LoVo (cell line): ENCODE measurements around the gene CFH.
"Not testable (repeated sequence)": the region's sequence is repeated elsewhere in the genome, so short reads cannot be mapped to it uniquely, and the experiment has no call there.

Experiments
- DNase-seq: peaks from one replicate; pipeline ENCODE4 v3.0.0-alpha.2; 2016; ENCODE audit warnings: low spot score

CFH gene

DNA sequence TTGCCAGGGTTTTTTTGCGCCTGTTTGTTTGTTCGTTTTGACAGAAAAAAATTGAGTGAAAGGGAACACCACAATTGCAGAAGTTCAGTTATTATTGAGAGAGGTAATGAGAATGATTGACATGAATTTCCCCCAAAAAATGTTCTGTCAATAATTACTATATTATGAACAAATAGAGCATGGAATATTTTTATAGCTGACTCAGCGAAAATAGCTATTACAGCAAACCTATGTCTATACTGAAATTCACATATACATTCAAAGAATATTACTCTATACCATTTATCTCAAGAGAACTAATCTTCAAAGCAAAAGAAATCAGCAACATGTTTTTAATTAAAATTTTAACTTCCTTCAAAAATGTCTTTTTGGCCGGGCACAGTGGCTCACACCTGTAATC is 118.0 kb downstream of the CFH start:
- not testable (repeated sequence) for DNase-seq

- DNase-seq = no peak
These were observed 121.9 kb downstream of the CFH start for GRCh38 chr1:196773713-196774112.

- no peak for DNase-seq
These were observed 122.3 kb downstream of the CFH start for GRCh38 chr1:196774175-196774574.

DNA sequence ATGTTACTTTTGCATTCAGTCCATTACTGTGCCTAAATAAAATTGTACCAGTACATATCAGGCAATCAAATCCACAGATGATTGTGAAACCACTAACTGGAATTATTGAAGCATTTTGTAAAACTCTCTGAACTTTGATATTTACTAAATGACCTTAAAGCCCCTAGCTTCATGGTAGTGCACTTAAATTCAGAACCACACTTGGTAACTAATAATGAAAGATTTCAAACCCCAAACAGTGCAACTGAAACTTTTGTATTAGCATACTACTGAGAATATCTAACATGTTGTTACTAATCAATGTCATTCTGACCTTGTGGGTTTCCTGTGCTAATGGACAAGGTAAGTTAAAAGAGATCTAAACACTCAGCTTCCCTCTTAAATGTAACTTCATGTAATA is 122.8 kb downstream of the CFH start, which contains the start of gene CFHR3:
TSS of gene CFHR3 (plus strand) at position 238 of the 400 bp plus-strand sequence. CDS start at position 285, 47 bp downstream.
- no peak for DNase-seq

GRCh38 chr1:196777603-196778002 is 125.8 kb downstream of the CFH start:
- no peak for DNase-seq

- no peak for DNase-seq
These were observed 127.2 kb downstream of the CFH start for GRCh38 chr1:196779093-196779492.

DNA sequence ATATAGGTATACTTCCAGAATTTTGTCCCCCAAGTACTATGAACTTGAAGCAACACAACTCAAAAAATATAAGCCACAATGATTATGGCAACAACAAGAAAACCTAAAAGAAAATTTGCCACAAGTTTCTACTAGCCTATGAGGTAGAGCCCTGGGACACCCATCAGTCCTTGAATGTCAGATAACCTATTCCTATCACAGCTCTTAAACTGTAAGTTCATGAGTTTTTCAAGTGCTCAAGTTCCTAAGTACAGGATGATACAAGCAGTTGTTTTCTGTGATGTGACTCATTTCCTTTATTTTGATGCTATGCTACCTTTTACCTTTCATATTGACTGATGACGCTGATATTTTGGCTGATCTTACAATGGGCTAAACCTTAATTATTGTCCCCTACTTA is 139.4 kb downstream of the CFH start:
- not testable (repeated sequence) for DNase-seq

DNA sequence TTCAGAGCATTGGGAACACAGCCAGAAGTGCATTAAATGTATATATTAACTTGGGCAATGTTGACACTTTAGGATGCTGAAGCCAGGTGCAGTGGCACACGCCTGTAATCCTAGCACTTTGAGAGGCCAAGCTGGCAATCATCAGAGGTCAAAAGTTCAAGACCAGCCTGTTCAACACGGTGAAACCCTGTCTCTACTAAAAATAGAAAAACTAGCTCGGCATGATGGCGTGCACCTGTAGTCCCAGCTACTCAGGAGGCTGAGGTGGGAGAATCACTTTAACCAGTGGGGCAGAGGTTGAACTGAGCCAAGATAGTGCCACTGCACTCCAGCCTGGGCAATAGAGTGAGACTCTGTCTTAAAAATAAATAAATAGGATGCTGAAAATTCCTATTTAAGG is 142.3 kb downstream of the CFH start:
- not testable (repeated sequence) for DNase-seq
